Measurements from ENCODE around the gene SHOC1.
"Not testable (repeated sequence)": the region's sequence is repeated elsewhere in the genome, so short reads cannot be mapped to it uniquely, and the experiment has no call there.

SHOC1 gene

DNA sequence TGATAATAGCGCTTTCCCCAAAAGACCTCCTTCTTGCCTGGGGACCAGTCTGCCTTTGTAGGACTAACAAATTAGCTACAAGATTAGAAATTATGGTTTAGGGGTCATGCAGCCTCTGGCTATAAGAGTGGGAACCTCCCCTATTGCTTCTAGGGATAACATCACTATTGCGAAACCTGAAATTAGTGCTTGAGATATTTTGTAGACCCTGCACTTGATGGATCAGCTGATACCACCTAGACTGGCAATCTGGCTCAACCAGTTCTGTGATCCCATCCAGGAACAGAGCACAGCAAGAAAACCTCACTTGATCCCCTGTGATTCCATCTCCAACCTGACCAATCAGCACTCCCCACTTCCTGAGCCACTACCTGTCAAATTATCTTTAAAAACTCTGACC, 15.7 kb upstream of the SHOC1 start:
- not testable (repeated sequence) for H3K4me3 ChIP-seq; H3K9me3 ChIP-seq (replicated peaks in 1 of 11); H4K20me1 ChIP-seq; H3K9ac ChIP-seq; H3K27ac ChIP-seq; H3K27me3 ChIP-seq
- TF ChIP-seq Cebpa-rat (IDR thresholded peaks at IDR 0.05), result peak in 7 of 11 experiments; percentile 29 to 87 (median 51); a peak in 9 of 22 replicates
- Histone ChIP-seq H3K4me1 (peaks cover 0 to 26% (median 6%) of the 10 kb centered on the region in 10 experiments; a peak in 9 of 20 replicates), H3K36me3 (peaks cover 0 to 10% (median 0%) of the 10 kb centered on the region in 11 experiments; a peak in 2 of 22 replicates), H3K4me2 (peak overlapping the region in 2 of 11 experiments; percentile 3 to 31; a peak in 2 of 22 replicates)

DNA sequence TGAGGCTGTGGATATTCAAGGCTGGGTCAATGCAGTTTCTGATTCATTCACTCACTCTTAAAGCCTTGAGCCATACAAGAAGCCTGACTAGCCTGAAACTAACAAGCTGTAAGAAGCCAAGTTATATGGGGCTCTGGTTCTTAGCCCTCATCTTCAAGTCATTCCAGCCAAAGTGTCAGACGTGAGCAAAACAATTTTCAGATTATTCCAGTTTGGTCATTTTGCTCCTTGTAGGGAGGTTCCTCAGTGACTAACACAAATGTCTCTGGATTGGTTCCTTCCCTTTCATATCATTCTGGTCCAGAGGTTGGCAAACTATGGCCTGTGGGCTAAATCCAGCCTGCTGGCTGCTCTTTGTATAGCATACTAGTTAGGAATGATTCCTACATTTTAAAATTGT, 12.5 kb upstream of the SHOC1 start:
- H4K20me1 ChIP-seq, result no peaks in the 10 kb centered on the region; a peak in 1 of 22 replicates
- 0 out of 22 replicates have a peak, but pooled peaks cover 0 to 6% (median 0%) of the 10 kb centered on the region in 11 experiments for H3K9me3 ChIP-seq (replicated peaks in 1 of 11)
- H3K27ac ChIP-seq, result no peak overlapping the region
- no peak overlapping the region for H3K9ac ChIP-seq
- no peaks in the 10 kb centered on the region for H3K27me3 ChIP-seq
- H3K36me3 ChIP-seq, result peaks cover 0 to 10% (median 0%) of the 10 kb centered on the region in 11 experiments; a peak in 2 of 22 replicates
- no peak for TF ChIP-seq Cebpa-rat (IDR thresholded peaks at IDR 0.05)
- no peak overlapping the region for H3K4me3 ChIP-seq
- H3K4me1 ChIP-seq, result peaks cover 0 to 38% (median 2%) of the 10 kb centered on the region in 10 experiments; a peak in 8 of 20 replicates
- no peak overlapping the region for H3K4me2 ChIP-seq

DNA sequence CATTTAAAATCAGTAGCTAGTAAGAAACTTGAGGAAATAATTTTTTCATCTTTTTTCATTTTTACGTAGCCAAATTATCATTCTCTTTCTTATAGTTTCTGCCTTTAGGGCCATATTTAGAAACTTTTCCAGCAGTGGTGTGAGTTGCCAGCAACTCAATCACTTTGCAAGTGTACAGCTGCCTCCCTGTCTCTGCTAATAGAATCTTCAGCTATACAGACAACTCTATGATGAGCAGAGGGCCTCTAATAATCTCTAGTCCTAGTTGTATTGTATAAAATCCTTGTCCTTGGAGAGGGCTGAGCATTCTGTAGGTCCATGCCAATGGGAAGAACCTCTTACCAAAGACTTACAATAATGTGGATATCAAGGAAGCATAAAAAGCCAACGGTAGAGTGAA, 11.5 kb upstream of the SHOC1 start:
- Histone ChIP-seq H3K27ac (peak overlapping the region in 1 of 11 experiments; percentile 25; a peak in 1 of 22 replicates), H3K27me3 (no peaks in the 10 kb centered on the region), H3K4me1 (peaks cover 0 to 32% (median 0%) of the 10 kb centered on the region in 10 experiments; a peak in 6 of 20 replicates), H3K36me3 (peaks cover 0 to 10% (median 0%) of the 10 kb centered on the region in 11 experiments; a peak in 2 of 22 replicates), H3K4me3 (no peak overlapping the region), H3K9me3 (replicated peaks in 1 of 11) (0 out of 22 replicates have a peak, but pooled peaks cover 0 to 6% (median 0%) of the 10 kb centered on the region in 11 experiments), H3K4me2 (peak overlapping the region in 3 of 11 experiments; percentile 18 to 31 (median 28); a peak in 2 of 22 replicates), H4K20me1 (no peaks in the 10 kb centered on the region), H3K9ac (no peak overlapping the region)
- no peak for TF ChIP-seq Cebpa-rat (IDR thresholded peaks at IDR 0.05)

DNA sequence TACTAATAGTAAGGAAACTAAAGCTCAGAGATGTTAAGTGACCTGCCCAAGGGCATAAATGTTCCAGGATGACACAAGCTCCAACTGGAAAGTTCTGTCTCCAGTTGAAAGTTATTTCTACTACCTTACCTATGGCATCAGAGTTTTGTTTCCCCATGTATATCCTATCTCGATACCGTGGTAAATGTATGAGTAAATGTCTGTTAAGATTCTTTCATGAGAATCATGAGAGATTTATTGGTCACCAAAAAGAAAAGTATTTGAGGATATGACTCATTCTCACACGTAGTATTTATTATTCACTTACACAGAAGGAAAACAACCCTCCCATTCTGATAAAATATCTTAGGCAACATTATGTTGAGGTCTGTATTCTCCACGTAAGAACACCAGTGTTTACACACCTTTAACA, 11.1 kb upstream of the SHOC1 start:
- no peak overlapping the region for H3K4me3 ChIP-seq
- no peak overlapping the region for H3K9ac ChIP-seq
- H3K4me2 ChIP-seq, result peak overlapping the region in 3 of 11 experiments; percentile 18 to 31 (median 28); a peak in 3 of 22 replicates
- H3K4me1 ChIP-seq, result peaks cover 0 to 28% (median 0%) of the 10 kb centered on the region in 10 experiments; a peak in 5 of 20 replicates
- peaks cover 0 to 10% (median 0%) of the 10 kb centered on the region in 11 experiments; a peak in 2 of 22 replicates for H3K36me3 ChIP-seq
- H3K27me3 ChIP-seq, result no peaks in the 10 kb centered on the region
- H3K27ac ChIP-seq, result no peak overlapping the region
- 0 out of 22 replicates have a peak, but pooled peaks cover 0 to 6% (median 0%) of the 10 kb centered on the region in 11 experiments for H3K9me3 ChIP-seq (replicated peaks in 1 of 11)
- no peaks in the 10 kb centered on the region for H4K20me1 ChIP-seq
- no peak for TF ChIP-seq Cebpa-rat (IDR thresholded peaks at IDR 0.05)

DNA sequence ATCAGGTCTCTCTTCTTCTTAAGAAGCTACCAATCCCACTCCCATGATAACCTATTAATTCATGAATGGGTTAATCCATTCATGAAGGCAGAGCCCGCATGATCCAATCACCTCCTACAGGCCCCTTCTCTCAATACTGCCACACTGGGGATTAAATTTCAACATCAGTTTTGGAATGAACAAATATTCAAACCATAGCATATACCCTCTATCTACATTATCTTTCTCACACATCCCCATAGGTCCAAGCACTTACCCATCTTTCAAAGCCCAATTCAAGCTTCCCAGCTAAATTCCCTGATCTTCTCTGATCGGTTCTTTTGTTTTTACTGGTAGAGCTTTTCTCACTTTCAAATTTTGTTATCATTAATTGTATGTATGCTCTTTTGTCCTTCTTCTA, 10.5 kb upstream of the SHOC1 start:
- Histone ChIP-seq H3K4me1 (peaks cover 0 to 25% (median 0%) of the 10 kb centered on the region in 10 experiments; a peak in 5 of 20 replicates), H3K4me3 (no peak overlapping the region), H4K20me1 (no peaks in the 10 kb centered on the region)

DNA sequence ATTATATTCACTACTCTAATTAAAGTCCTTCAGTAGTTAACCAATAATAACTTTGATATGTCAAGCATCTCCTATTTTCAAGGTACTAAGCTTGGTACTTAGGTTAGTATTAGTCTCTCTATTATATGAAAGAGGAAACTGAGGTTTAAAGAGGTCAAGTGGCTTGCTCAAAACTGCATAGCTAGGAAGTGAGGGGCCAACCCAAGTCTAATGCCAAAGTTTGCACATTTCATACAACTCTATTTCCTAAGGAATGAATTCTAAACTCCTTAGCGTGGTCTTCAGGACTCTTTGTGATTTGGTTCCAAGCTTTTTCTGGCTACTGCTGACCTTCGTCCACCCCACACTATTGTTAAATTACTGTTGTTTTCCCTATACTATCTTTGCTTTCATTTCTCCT, 9.9 kb upstream of the SHOC1 start:
- Histone ChIP-seq H3K4me1 (peaks cover 0 to 25% (median 0%) of the 10 kb centered on the region in 10 experiments; a peak in 5 of 20 replicates), H3K27me3 (no peaks in the 10 kb centered on the region), H3K9ac (no peak overlapping the region), H3K36me3 (peaks cover 0 to 10% (median 0%) of the 10 kb centered on the region in 11 experiments; a peak in 2 of 22 replicates), H3K4me2 (peak overlapping the region in 2 of 11 experiments; percentile 42; a peak in 3 of 22 replicates), H3K4me3 (no peak overlapping the region), H3K9me3 (replicated peaks in 1 of 11) (0 out of 22 replicates have a peak, but pooled peaks cover 0 to 6% (median 0%) of the 10 kb centered on the region in 11 experiments), H3K27ac (no peak overlapping the region), H4K20me1 (no peaks in the 10 kb centered on the region)
- no peak for TF ChIP-seq Cebpa-rat (IDR thresholded peaks at IDR 0.05)

More for the DNA sequence above, 10.5 kb upstream of the SHOC1 start:
- H3K9ac ChIP-seq, result no peak overlapping the region
- H3K4me2 ChIP-seq, result peak overlapping the region in 1 of 11 experiments; percentile 42; a peak in 1 of 22 replicates
- peaks cover 0 to 10% (median 0%) of the 10 kb centered on the region in 11 experiments; a peak in 2 of 22 replicates for H3K36me3 ChIP-seq
- no peak for TF ChIP-seq Cebpa-rat (IDR thresholded peaks at IDR 0.05)
- H3K27me3 ChIP-seq, result no peaks in the 10 kb centered on the region
- H3K9me3 ChIP-seq (replicated peaks in 1 of 11), result 0 out of 22 replicates have a peak, but pooled peaks cover 0 to 6% (median 0%) of the 10 kb centered on the region in 11 experiments
- no peak overlapping the region for H3K27ac ChIP-seq

DNA sequence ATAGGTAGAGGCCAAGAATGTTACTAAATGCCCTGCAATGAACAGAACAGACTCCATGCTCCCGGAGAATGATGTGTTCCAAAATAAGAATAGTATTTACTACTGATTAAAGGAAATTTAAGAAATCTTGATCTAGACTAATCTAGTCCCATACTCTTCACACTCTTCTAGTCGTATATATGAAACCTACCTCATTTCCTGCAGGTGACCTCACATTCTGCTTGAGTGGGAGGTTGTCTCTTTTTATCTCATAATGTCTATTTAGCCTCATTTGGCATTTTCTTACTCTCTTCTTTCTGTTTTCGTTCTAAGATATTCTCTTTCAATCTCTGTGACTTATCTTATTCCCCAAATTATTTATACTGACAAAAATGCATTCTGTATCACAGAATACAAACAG, 9.2 kb upstream of the SHOC1 start:
- Histone ChIP-seq H3K4me3 (no peak overlapping the region), H3K27me3 (no peaks in the 10 kb centered on the region), H3K36me3 (peaks cover 0 to 8% (median 0%) of the 10 kb centered on the region in 11 experiments; a peak in 2 of 22 replicates), H3K27ac (no peak overlapping the region), H3K9me3 (replicated peaks in 1 of 11) (0 out of 22 replicates have a peak, but pooled peaks cover 0 to 6% (median 0%) of the 10 kb centered on the region in 11 experiments), H3K9ac (no peak overlapping the region), H3K4me1 (peaks cover 0 to 25% (median 0%) of the 10 kb centered on the region in 10 experiments; a peak in 5 of 20 replicates), H4K20me1 (no peaks in the 10 kb centered on the region), H3K4me2 (no peak overlapping the region)
- TF ChIP-seq Cebpa-rat (IDR thresholded peaks at IDR 0.05), result no peak

DNA sequence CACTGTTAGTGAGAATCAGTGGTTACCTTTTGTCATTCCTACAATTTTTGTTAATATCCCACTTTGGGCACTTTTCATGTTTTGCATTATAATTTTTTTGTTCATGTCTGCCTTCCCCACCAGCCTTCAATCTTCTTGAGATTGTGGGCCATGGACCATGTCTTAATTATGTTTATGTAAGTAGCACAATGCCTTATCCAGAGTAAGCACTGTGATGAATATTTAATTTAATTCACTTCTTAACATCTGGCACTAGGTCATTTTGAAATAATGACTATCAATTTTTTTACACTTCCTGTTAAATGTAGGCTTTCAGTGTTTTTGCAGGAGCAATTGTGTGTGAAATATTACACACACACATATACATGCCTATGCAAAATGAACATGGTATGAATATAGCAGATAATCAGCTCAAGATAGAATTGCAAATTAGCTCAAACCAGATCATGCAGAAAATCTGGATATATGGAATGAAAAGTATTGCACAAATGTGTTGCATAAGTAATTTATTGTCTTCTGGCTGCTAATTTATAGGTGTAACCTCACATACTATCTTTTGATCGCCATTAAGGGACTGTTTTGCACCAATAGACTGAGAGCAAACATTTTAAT, 5.3 kb upstream of the SHOC1 start:
- Histone ChIP-seq H3K27me3 (no peaks in the 10 kb centered on the region), H3K27ac (no peak overlapping the region)
- no peak for TF ChIP-seq Cebpa-rat (IDR thresholded peaks at IDR 0.05)

DNA sequence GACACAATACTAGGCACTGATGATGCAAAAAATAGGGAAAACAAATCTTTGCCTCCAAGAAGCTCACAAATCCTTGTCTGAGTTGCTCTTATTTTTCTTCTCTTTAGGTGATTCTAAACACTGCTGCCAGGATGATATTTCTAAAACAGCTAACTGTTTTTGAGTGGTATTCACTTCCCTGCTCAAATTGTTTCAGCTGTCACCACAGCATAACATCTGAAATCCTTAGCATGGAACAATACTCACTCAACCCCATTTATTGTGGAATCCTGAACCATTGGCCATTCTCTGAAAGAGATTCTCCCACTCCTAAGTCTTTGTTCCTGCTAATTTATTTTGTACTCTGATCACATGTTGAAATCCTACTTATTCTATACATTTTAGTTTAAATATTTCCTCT, 4.8 kb upstream of the SHOC1 start:
- Histone ChIP-seq H3K36me3 (peaks cover 0 to 8% (median 6%) of the 10 kb centered on the region in 11 experiments; a peak in 8 of 22 replicates), H4K20me1 (no peaks in the 10 kb centered on the region), H3K27me3 (no peaks in the 10 kb centered on the region), H3K4me1 (peaks cover 0 to 5% (median 0%) of the 10 kb centered on the region in 10 experiments; a peak in 4 of 20 replicates), H3K9me3 (replicated peaks in 1 of 11) (peaks cover 4 to 14% (median 6%) of the 10 kb centered on the region in 11 experiments; a peak in 17 of 22 replicates), H3K27ac (no peak overlapping the region), H3K4me2 (no peak overlapping the region), H3K9ac (no peak overlapping the region), H3K4me3 (no peak overlapping the region)
- TF ChIP-seq Cebpa-rat (IDR thresholded peaks at IDR 0.05), result no peak

More for the DNA sequence above, 5.3 kb upstream of the SHOC1 start:
- Histone ChIP-seq H3K4me3 (no peak overlapping the region), H3K4me1 (peaks cover 0 to 10% (median 0%) of the 10 kb centered on the region in 10 experiments; a peak in 5 of 20 replicates), H3K36me3 (peaks cover 0 to 4% (median 1%) of the 10 kb centered on the region in 11 experiments; a peak in 8 of 22 replicates), H4K20me1 (no peaks in the 10 kb centered on the region), H3K9me3 (replicated peaks in 1 of 11) (peaks cover 0 to 9% (median 1%) of the 10 kb centered on the region in 11 experiments; a peak in 8 of 22 replicates), H3K4me2 (no peak overlapping the region), H3K9ac (no peak overlapping the region)

Measured in BLaER1 treated with 17β-estradiol and CSF1 and Interleukin-3, amounts not matched to agents 10 nM and 100 nM (cell line).